Tibial nerve (tissue), 4 donors: ENCODE results near the gene IFIH1.

Source experiments
- EP300 ChIP-seq, 2 donors: sonication (generic); formaldehyde crosslinking; IDR thresholded peaks; one replicate each; pipeline ENCODE4 v1.6.1; 2017; ENCODE audit warnings: antibody characterized with exemption in 2 of 2, mild to moderate bottlenecking in 1 of 2
- POLR2A ChIP-seq, 2 donors: fragments of 450-650 bp; IDR thresholded peaks; one replicate each; pipeline ENCODE4 v1.6.1; 2017; ENCODE audit warnings: antibody characterized with exemption in 2 of 2, mild to moderate bottlenecking in 2 of 2, moderate library complexity in 2 of 2
- TF ChIP-seq, protein P1 (sequence below), 5 experiments: fragments of 200-600 bp in 3 of 5; fragments of 450-650 bp in 2 of 5; sonication (generic) in 3 of 5; IDR thresholded peaks; one replicate each; pipeline ENCODE4 v1.5.1; 2016 to 2019; ENCODE audit warnings: antibody characterized with exemption in 5 of 5, mild to moderate bottlenecking in 3 of 5, moderate library complexity in 2 of 5

DNA sequence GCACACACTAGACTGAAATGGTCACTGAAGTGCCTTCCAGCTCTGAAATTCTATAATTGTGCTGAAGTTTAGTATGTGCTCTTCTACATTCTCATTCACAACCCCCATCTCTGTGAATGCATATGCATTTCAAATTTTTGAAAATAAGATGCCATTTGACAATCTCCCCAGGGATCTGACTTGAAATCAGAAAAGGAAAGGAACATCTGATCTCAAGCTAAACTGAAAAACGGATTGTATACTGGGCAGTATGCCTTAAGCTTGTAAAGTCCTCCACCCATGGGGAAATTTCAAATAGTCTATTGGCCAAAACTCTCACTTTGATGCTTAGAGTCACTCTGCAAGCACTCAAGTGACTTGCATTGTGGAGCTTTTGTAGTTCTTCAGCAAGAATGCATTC is 98.1 kb downstream of the IFIH1 start:
- TF ChIP-seq, protein P1, sequence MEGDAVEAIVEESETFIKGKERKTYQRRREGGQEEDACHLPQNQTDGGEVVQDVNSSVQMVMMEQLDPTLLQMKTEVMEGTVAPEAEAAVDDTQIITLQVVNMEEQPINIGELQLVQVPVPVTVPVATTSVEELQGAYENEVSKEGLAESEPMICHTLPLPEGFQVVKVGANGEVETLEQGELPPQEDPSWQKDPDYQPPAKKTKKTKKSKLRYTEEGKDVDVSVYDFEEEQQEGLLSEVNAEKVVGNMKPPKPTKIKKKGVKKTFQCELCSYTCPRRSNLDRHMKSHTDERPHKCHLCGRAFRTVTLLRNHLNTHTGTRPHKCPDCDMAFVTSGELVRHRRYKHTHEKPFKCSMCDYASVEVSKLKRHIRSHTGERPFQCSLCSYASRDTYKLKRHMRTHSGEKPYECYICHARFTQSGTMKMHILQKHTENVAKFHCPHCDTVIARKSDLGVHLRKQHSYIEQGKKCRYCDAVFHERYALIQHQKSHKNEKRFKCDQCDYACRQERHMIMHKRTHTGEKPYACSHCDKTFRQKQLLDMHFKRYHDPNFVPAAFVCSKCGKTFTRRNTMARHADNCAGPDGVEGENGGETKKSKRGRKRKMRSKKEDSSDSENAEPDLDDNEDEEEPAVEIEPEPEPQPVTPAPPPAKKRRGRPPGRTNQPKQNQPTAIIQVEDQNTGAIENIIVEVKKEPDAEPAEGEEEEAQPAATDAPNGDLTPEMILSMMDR (IDR thresholded peaks at IDR 0.05) = no peak
- TF ChIP-seq POLR2A (IDR thresholded peaks at IDR 0.05) (no peak), EP300 (IDR thresholded peaks at IDR 0.05) (no peak)
